Measurements from ENCODE around the gene DENND6B.
A peak's percentile ranks its signal among the peaks of the same experiment; 100 is the strongest.

DENND6B gene

DNA sequence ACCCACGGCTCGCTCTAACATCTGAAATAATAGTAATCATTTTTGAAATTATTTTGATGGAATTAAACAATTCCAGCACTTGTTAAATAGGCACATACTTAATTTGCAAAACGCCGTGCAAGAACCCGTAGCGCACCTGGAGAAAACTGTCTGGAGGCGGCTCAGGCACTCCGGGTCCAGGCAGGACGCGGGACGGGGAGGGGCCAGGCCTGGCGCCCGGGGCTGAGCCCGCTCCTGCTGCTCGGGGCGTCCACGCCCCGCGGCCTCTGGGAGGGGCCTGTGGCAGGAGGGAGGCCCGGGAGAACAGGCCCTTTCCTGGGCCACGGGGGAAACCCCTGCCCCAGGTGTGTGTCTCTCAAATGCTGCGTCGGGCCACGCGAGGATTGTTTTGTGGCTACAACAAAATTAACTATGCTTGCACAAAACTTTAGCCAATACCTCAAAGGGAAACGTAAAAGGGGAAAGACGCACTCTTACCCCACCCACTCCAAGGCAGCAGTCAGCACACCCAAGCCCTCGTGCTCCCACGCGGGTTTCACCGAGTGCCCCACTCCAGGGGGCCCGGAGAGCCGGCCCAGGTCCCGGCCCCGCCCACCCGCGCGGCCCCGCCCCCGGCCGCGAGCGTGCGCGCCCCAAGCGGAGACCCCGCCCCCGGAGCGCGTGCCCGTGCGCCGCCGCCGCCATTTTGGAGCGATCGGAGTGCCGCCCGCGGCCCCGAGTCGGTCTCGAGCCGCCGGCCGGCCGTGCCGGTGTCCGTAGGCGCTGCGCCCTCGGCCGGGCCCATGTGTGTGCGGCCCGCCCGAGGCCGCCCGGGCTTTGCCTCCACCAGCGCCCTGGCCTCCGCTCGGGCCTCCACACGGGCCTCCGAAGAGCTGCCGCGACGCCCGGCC lies 16.1 kb upstream of the DENND6B start, which contains the start of gene PPP6R2:
PPP6R2 (plus strand) TSS at position 677 of the 890 bp plus-strand sequence. CDS start 50,582 bp downstream, outside the sequence.
- Histone ChIP-seq H4K20me1 (ENCODE audit: insufficient read depth, low read length) (no peaks in the 10 kb centered on the region), H3K79me2 (ENCODE audit: low read length) (peaks cover 23% of the 10 kb centered on the region), H3K36me3 (replicated peaks; ENCODE audit: insufficient read depth, low read length) (no peaks in the 10 kb centered on the region), H3K4me2 (ENCODE audit: low read depth, low read length) (peak within 1 kb of the TSS; percentile 71), H3K9me3 (replicated peaks; ENCODE audit: insufficient read depth, low read length) (no peaks in the 10 kb centered on the region), H3K27me3 (replicated peaks; ENCODE audit: insufficient read depth, low read length) (no peaks in the 10 kb centered on the region), H3K27ac (ENCODE audit: low read length) (peak within 1 kb of the TSS; percentile 82; the same call in 1 of the 2 replicates), H3F3A (ENCODE audit: insufficient read depth, low read length) (peaks cover 17% of the 10 kb centered on the region), H2AFZ (ENCODE audit: low read length) (peak within 1 kb of the TSS; percentile 61), H3K9me2 (replicated peaks; ENCODE audit: insufficient read depth, low read length) (no peaks in the 10 kb centered on the region), H3K4me3 (ENCODE audit: low read length) (peak within 1 kb of the TSS; percentile 78), H3K9ac (ENCODE audit: low read length) (peak within 1 kb of the TSS; percentile 84), H3K4me1 (ENCODE audit: low read length) (0 out of 2 replicates have a peak, but pooled peaks cover 3% of the 10 kb centered on the region)
- no peak for TF ChIP-seq EZH2phosphoT487 (IDR thresholded peaks at IDR 0.05; ENCODE audit: low read length)
- TF ChIP-seq, protein P1, sequence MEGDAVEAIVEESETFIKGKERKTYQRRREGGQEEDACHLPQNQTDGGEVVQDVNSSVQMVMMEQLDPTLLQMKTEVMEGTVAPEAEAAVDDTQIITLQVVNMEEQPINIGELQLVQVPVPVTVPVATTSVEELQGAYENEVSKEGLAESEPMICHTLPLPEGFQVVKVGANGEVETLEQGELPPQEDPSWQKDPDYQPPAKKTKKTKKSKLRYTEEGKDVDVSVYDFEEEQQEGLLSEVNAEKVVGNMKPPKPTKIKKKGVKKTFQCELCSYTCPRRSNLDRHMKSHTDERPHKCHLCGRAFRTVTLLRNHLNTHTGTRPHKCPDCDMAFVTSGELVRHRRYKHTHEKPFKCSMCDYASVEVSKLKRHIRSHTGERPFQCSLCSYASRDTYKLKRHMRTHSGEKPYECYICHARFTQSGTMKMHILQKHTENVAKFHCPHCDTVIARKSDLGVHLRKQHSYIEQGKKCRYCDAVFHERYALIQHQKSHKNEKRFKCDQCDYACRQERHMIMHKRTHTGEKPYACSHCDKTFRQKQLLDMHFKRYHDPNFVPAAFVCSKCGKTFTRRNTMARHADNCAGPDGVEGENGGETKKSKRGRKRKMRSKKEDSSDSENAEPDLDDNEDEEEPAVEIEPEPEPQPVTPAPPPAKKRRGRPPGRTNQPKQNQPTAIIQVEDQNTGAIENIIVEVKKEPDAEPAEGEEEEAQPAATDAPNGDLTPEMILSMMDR (IDR thresholded peaks at IDR 0.05; ENCODE audit: low read length) = 0 out of 2 replicates have a peak, but pooled peaks have one; percentile 1
- peak; percentile 83 for DNase-seq

DNA sequence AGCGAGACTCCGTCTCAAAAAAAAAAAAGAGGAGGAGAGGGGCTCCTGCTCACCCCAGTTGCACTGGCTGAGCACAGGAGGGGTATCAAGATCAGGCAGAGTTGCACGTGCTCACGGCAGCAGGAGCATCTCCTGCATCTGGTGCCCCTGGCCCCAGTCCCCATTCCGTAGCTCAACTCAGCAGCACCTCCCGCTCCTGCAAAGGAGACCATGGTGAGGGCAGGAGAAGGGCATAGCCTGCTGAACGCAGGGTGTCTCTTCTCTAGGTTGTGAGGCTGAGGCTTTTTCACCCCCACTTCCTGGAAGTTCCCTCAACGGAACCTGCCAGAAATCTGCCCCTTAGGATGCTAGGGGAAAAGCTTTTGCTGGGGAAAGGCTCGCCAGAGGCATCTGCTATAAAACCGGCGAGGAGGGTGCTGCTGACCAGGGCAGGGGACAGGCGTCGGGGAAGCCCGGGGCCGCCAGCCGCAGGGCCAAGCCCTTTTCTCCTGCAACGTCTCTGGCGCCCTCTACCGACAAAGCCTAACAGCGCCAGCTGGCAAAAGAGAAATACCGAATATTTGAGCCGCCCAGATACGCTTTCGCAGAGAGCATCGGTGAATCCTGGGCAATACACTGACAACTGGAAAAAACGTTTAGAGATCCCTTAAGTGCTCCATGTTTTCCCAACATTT lies 15.3 kb upstream of the DENND6B start:
- Histone ChIP-seq H3K36me3 (replicated peaks; ENCODE audit: insufficient read depth, low read length) (no peaks in the 10 kb centered on the region), H3K4me1 (ENCODE audit: low read length) (0 out of 2 replicates have a peak, but pooled peaks cover 3% of the 10 kb centered on the region), H3K27ac (ENCODE audit: low read length) (peak overlapping the region; percentile 82; the same call in 1 of the 2 replicates), H3F3A (ENCODE audit: insufficient read depth, low read length) (peaks cover 17% of the 10 kb centered on the region), H3K9me2 (replicated peaks; ENCODE audit: insufficient read depth, low read length) (no peaks in the 10 kb centered on the region), H3K79me2 (ENCODE audit: low read length) (peaks cover 15% of the 10 kb centered on the region), H3K9me3 (replicated peaks; ENCODE audit: insufficient read depth, low read length) (no peaks in the 10 kb centered on the region), H3K27me3 (replicated peaks; ENCODE audit: insufficient read depth, low read length) (no peaks in the 10 kb centered on the region), H3K4me3 (ENCODE audit: low read length) (peak overlapping the region; percentile 78), H2AFZ (ENCODE audit: low read length) (peak overlapping the region; percentile 61), H3K9ac (ENCODE audit: low read length) (peak overlapping the region; percentile 64; the same call in 1 of the 2 replicates), H3K4me2 (ENCODE audit: low read depth, low read length) (peak overlapping the region; percentile 71), H4K20me1 (ENCODE audit: insufficient read depth, low read length) (no peaks in the 10 kb centered on the region)
- peak; percentile 89 for DNase-seq
- TF ChIP-seq EZH2phosphoT487 (IDR thresholded peaks at IDR 0.05; ENCODE audit: low read length) = no peak
- TF ChIP-seq, protein P1 (IDR thresholded peaks at IDR 0.05; ENCODE audit: low read length) = peak; percentile 95
- TF ChIP-seq EZH2 (optimal IDR thresholded peaks at IDR 0.05; ENCODE audit: low read depth, low read length) = no peak

DNA sequence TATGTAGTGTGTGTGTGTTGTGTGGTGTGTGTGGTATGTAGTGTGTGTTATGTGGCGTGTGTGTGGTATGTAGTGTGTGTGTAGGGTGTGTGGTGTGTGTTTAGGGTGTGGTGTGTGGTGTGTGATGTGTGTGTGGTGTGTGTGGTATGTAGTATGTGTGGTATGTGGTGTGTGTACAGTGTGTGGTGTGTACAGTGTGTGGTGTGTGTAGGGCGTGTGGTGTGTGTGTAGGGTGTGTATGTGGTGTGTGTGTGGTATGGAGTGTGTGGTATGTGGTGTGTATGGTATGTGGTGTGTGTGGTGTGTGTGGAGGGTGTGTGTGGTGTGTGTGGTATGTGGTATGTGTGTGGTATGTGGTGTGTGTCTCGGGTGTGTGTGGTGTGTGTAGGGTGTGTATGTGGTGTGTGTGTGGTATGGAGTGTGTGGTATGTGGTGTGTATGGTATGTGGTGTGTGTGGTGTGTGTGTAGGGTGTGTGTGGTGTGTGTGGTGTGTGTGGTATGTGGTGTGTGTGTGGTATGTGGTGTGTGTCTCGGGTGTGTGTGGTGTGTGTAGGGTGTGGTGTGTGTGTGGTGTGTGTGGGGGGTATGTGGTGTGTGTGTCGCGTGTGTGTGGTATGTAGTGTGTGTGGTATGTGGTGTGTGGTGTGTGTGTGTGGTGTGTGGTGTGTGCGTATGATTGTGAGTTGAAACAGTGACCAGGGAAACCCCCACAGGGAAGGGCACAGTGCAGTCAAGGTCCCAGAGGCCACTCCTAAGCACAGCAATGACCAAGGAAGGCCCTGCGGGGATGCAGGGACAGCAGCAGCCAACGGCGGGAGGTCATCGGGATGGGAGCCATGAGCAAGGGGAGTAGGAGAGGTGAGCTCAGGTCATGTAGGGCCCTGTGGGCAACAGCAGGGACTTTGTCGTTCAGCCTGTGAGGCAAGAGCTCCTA lies 13.4 kb upstream of the DENND6B start:
- H3K4me2 ChIP-seq (ENCODE audit: low read depth, low read length) = no peak overlapping the region
- H3K4me3 ChIP-seq (ENCODE audit: low read length) = no peak overlapping the region
- H4K20me1 ChIP-seq (ENCODE audit: insufficient read depth, low read length) = no peaks in the 10 kb centered on the region
- H3K27ac ChIP-seq (ENCODE audit: low read length) = no peak overlapping the region
- TF ChIP-seq EZH2phosphoT487 (IDR thresholded peaks at IDR 0.05; ENCODE audit: low read length) (no peak), EZH2 (optimal IDR thresholded peaks at IDR 0.05; ENCODE audit: low read depth, low read length) (no peak)
- TF ChIP-seq, protein P1 (IDR thresholded peaks at IDR 0.05; ENCODE audit: low read length) = no peak
- no peaks in the 10 kb centered on the region for H3K36me3 ChIP-seq (replicated peaks; ENCODE audit: insufficient read depth, low read length)
- H3K79me2 ChIP-seq (ENCODE audit: low read length) = peaks cover 3% of the 10 kb centered on the region
- H2AFZ ChIP-seq (ENCODE audit: low read length) = no peak overlapping the region
- no peak overlapping the region for H3K9ac ChIP-seq (ENCODE audit: low read length)
- H3K4me1 ChIP-seq (ENCODE audit: low read length) = 0 out of 2 replicates have a peak, but pooled peaks cover 3% of the 10 kb centered on the region
- no peak for DNase-seq
- peaks cover 17% of the 10 kb centered on the region for H3F3A ChIP-seq (ENCODE audit: insufficient read depth, low read length)
- no peaks in the 10 kb centered on the region for H3K9me2 ChIP-seq (replicated peaks; ENCODE audit: insufficient read depth, low read length)
- H3K27me3 ChIP-seq (replicated peaks; ENCODE audit: insufficient read depth, low read length) = no peaks in the 10 kb centered on the region
- no peaks in the 10 kb centered on the region for H3K9me3 ChIP-seq (replicated peaks; ENCODE audit: insufficient read depth, low read length)

All from MM.1S (cell line).